Melanocyte of skin (primary cell): Measurements from ENCODE around the gene WNT7B. TPM values are rescaled to one million over a fixed set of nuclear protein-coding genes. Genes with fewer than 3 reads are reported as not detected.

ENCODE experiments used
- total RNA-seq, 2 donors: library from RNA; depleted of rRNA; stranded (reverse); fragments of >200 nt; gene quantifications; 2 replicates each; pipeline ENCODE4 v1.2.3, GENCODE V29; 2012

Gene WNT7B
- not detected for total RNA-seq

DNA sequence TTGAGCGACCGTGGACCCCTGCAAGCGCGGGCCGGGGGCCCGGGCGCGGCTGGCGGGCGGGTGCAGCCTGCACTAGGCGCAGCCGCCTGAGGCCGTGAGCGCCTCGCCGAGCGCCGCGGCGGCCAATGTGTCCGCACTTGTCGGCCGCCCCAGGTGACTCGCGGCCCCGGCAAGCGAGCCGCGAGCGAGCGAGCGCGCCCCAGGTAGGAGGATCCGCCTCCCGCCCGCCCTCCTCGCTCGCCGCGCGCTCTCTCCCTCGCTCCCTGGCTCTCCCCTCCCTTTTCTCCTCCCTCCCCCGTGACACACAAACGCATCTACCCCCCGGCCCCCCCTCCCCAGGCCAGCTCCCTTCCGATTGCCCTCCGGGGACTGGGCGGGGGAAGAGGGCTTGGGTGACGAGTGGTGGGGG, at the start of gene WNT7B:
Gene WNT7B, minus strand, starts transcription at position 160 of the 409 bp plus-strand sequence. CDS start 408 bp downstream, outside the sequence.

Other genes starting within 250 kb of the WNT7B start
- gene PPARA, start 173.4 kb upstream of the WNT7B start, total RNA-seq: 10 to 100 TPM; 11.0 to 11.3 TPM